Peyer's patch (tissue), 4 donors: Measurements from ENCODE around the gene EEFSEC.

Experiments used
- CTCF ChIP-seq, 6 experiments: fragments of 450-650 bp in 4 of 6; fragments of 200-600 bp in 2 of 6; sonication (generic) in 1 of 6; IDR thresholded peaks; one replicate each; pipeline ENCODE4 v1.5.1; 2017 to 2019; ENCODE audit warnings: antibody characterized with exemption in 6 of 6, mild to moderate bottlenecking in 3 of 6, moderate library complexity in 1 of 6
- POLR2A ChIP-seq, 2 donors: fragments of 450-650 bp; IDR thresholded peaks; one replicate each; pipeline ENCODE4 v1.5.1; 2017; ENCODE audit warnings: antibody characterized with exemption in 2 of 2, mild to moderate bottlenecking in 2 of 2, moderate library complexity in 2 of 2

GRCh38 chr3:128218548-128219257 is 65.4 kb downstream of the EEFSEC start:
- TF ChIP-seq CTCF (IDR thresholded peaks at IDR 0.05) (no peak), POLR2A (IDR thresholded peaks at IDR 0.05) (no peak)
